ENCODE data around the gene ADD1.
A peak's percentile ranks its signal among the peaks of the same experiment; 100 is the strongest.

ADD1 gene

GRCh38 chr4:2835978-2836377, 7.7 kb upstream of the ADD1 start:
- no peak for DNase-seq (ENCODE audit: low spot score)

DNA sequence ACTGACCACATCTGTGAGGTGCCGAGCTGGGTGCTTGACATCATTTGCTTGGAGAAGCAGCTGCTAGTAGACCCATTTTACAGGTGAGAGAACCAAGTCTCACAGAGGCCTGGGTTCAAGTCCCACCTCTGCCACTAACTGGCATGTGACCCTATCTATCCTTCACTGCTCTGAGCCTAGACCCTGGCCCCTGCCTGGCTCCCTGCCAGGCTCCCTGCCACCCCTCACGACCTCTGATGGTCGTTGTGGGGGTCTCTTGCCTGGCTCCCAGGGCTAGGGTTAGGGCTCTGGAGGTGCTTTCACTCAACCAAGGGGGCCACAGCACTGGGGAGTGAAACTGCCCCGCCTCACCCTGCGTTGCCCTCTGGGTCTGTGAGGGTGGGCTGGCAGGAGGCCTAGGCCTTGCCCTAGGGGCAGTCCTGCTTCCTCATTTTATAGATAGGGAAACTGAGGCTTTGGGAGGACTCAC, 7.2 kb upstream of the ADD1 start:
- DNase-seq (ENCODE audit: low spot score), result no peak

- no peak for DNase-seq (ENCODE audit: low spot score)
Measured at GRCh38 chr4:2837110-2837903, 6.3 kb upstream of the ADD1 start.

- DNase-seq (ENCODE audit: low spot score), result peak; percentile 82
Measured at GRCh38 chr4:2837904-2838496, 5.6 kb upstream of the ADD1 start.

GRCh38 chr4:2839060-2839459, 4.6 kb upstream of the ADD1 start:
- no peak for DNase-seq (ENCODE audit: low spot score)

- no peak for DNase-seq (ENCODE audit: low spot score)
Measured at GRCh38 chr4:2842687-2843262, 869 bp upstream of the ADD1 start.

- no peak for DNase-seq (ENCODE audit: low spot score)
Measured at GRCh38 chr4:2843941-2844584, 419 bp downstream of the ADD1 start.

GRCh38 chr4:2846172-2846571, 2.5 kb downstream of the ADD1 start:
- DNase-seq (ENCODE audit: low spot score), result no peak

DNA sequence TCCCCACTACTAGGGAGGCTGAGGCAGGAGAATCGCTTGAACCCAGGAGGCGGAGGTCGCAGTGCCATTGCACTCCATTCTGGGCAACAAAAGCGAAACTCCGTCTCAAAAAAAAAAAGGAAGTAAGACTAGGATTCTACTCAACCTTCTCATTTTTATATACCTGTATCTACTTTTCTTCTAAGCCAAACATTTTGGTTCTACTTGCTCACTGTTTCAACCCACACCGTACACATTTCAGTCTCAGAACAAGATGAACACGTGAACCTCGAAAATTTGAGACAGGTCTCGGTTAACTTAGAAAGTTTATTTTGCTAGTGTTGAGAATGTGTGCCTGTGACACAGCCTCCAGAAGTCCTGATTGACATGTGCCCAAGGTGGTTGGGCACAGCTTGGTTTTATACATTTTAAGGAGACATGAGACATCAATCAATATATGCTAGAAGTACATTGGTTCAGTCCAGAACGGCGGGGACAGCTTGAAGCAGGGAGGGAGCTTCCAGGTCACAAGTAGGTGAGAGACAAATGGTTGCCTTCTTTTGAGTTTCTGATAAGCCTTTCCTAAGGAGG, 3.7 kb downstream of the ADD1 start:
- DNase-seq (ENCODE audit: low spot score), result no peak

DNA sequence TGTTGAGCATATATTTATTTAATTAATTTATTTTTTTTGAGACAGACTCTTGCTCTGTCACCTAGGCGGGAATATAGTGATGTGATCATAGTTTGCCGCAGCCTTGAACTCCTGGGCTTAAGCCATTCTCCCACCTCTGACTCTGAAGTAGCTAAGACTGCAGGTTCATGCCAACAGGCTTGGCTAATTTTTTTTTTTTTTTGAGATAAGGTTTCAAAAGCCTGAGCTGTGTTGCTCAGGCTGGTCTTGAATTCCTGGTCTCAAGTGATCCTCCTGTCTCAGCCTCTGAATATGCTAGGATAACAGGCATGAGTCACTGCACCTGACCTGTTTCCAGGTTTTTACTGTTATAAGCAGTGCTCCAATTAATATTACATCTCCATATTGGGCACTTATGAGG, 4.8 kb downstream of the ADD1 start:
- no peak for DNase-seq (ENCODE audit: low spot score)

GRCh38 chr4:2849267-2850152, 5.9 kb downstream of the ADD1 start:
- no peak for DNase-seq (ENCODE audit: low spot score)

GRCh38 chr4:2850966-2851798, 7.5 kb downstream of the ADD1 start:
- no peak for DNase-seq (ENCODE audit: low spot score)

DNA sequence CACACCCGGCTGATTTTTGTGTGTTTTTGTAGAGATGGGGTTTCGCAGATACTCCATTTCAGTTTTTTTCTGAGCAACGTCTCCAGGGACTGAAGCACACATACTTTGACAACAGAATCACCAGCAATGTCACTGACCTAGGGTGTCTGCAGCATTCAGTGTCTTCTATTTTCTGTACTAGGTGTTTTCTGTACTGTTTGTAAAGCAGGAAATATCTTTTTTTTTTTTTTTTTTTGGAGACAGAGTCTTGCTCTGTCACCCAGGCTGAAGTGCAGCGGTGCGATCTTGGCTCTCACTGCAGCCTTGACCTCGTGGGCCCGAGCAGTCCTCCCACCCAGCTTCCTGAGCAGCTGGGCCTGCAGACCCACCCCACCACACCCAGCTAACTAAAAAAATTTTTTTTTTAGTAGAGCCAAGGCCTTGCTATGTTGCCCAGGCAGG, 8.9 kb downstream of the ADD1 start:
- no peak for DNase-seq (ENCODE audit: low spot score)

GRCh38 chr4:2855584-2855983, 11.9 kb downstream of the ADD1 start:
- DNase-seq (ENCODE audit: low spot score), result no peak

- DNase-seq (ENCODE audit: low spot score), result no peak
Measured at GRCh38 chr4:2856266-2856665, 12.6 kb downstream of the ADD1 start.

DNA sequence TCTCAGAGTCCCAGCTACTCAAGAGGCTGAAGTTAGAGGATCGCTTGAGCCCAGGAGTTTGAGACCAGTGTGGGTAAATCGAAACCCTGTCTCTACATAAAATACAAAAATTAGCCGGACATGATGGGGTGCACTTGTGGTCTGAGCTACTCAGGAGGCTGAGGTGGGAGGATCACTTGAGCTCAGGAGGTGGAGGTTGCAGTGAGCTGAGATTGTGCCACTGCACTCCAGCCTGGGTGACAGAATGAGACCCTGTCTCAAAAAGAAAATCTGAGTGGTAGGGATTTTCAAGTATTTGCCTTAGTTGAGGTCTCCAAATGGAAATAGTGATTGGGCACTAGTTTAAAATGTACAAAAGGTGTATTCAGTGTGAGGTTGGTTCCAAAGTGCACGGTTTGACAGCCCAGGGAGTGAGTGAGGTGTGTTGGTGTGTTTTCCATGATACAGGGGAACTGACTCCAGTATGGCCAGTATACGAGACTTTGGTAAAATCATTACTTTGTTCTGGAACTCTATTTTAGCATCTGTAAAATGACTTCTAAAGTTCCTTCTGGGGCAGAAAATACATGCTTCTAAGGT, 13.8 kb downstream of the ADD1 start:
- DNase-seq (ENCODE audit: low spot score), result no peak

- DNase-seq (ENCODE audit: low spot score), result peak; percentile 50
Measured at GRCh38 chr4:2858451-2859217, 15.0 kb downstream of the ADD1 start.

GRCh38 chr4:2859514-2859913, 15.9 kb downstream of the ADD1 start:
- DNase-seq (ENCODE audit: low spot score), result no peak
